ENCODE data around the gene TRPM2.
"Not testable (repeated sequence)": the region's sequence is repeated elsewhere in the genome, so short reads cannot be mapped to it uniquely, and the experiment has no call there.

The TRPM2 gene

GRCh38 chr21:44356160-44356559 lies 2.7 kb downstream of the TRPM2 start:
- no peak for DNase-seq

GRCh38 chr21:44356636-44357035 lies 3.2 kb downstream of the TRPM2 start:
- DNase-seq, result no peak

- DNase-seq, result no peak
Measured at GRCh38 chr21:44357064-44357837, 3.8 kb downstream of the TRPM2 start.

GRCh38 chr21:44359396-44359795 lies 6.0 kb downstream of the TRPM2 start:
- no peak for DNase-seq

- no peak for DNase-seq
Measured at GRCh38 chr21:44360159-44360558, 6.7 kb downstream of the TRPM2 start.

- DNase-seq, result not testable (repeated sequence)
Measured at GRCh38 chr21:44361903-44362302, 8.5 kb downstream of the TRPM2 start.

GRCh38 chr21:44363278-44363677 lies 9.9 kb downstream of the TRPM2 start:
- DNase-seq, result no peak

GRCh38 chr21:44364151-44365053 lies 11.0 kb downstream of the TRPM2 start:
- no peak for DNase-seq

GRCh38 chr21:44365251-44365966 lies 12.0 kb downstream of the TRPM2 start:
- DNase-seq, result no peak

- DNase-seq, result no peak
Measured at GRCh38 chr21:44365967-44366585, 12.7 kb downstream of the TRPM2 start.

GRCh38 chr21:44366586-44367211 lies 13.3 kb downstream of the TRPM2 start:
- DNase-seq, result no peak

- no peak for DNase-seq
Measured at GRCh38 chr21:44368711-44369446, 15.5 kb downstream of the TRPM2 start.

- peak; percentile 26 for DNase-seq
Measured at GRCh38 chr21:44370027-44370735, 16.8 kb downstream of the TRPM2 start.

- DNase-seq, result no peak
Measured at GRCh38 chr21:44370786-44371410, 17.5 kb downstream of the TRPM2 start.

- no peak for DNase-seq
Measured at GRCh38 chr21:44371596-44371995, 18.2 kb downstream of the TRPM2 start.

- no peak for DNase-seq
Measured at GRCh38 chr21:44372616-44373015, 19.2 kb downstream of the TRPM2 start.

- DNase-seq, result no peak
Measured at GRCh38 chr21:44374601-44375280, 21.3 kb downstream of the TRPM2 start.

GRCh38 chr21:44375281-44375651 lies 21.8 kb downstream of the TRPM2 start:
- DNase-seq, result no peak

- no peak for DNase-seq
Measured at GRCh38 chr21:44375761-44376241, 22.4 kb downstream of the TRPM2 start.

GRCh38 chr21:44376606-44377005 lies 23.2 kb downstream of the TRPM2 start:
- no peak for DNase-seq
